KG1 (cell line): ENCODE data around the gene RUVBL2.

Experiments used
- DNase-seq: peaks from one replicate; lab custom pipeline; 2025; lab: John Stamatoyannopoulos, UW

RUVBL2 gene

GRCh38 chr19:48993175-48994034 is at the start of gene RUVBL2, which contains the start of gene GYS1:
TSS of gene RUVBL2 (plus strand) at chr19:48993887. CDS start at chr19:48993912, 25 bp downstream.
TSS of gene GYS1 (minus strand) at chr19:48993309. CDS start at chr19:48993112, 197 bp downstream.
- DNase-seq = peak; percentile 100

GRCh38 chr19:48945415-48945814 is 48.3 kb upstream of the RUVBL2 start:
- DNase-seq = no peak

- DNase-seq = no peak
Measured at GRCh38 chr19:48945817-48946216, 47.9 kb upstream of the RUVBL2 start.

- no peak for DNase-seq
Measured at GRCh38 chr19:48946463-48947257, 47.0 kb upstream of the RUVBL2 start.

- DNase-seq = no peak
Measured at GRCh38 chr19:48947258-48947542, 46.5 kb upstream of the RUVBL2 start.

- DNase-seq = no peak
Measured at GRCh38 chr19:48950159-48950558, 43.5 kb upstream of the RUVBL2 start.

GRCh38 chr19:48950830-48951519 is 42.7 kb upstream of the RUVBL2 start:
- DNase-seq = no peak

- no peak for DNase-seq
Measured at GRCh38 chr19:48953141-48953540, 40.5 kb upstream of the RUVBL2 start.

GRCh38 chr19:48953990-48954594 is 39.6 kb upstream of the RUVBL2 start:
- DNase-seq = no peak

GRCh38 chr19:48954595-48955307 is 38.9 kb upstream of the RUVBL2 start, which contains the start of gene BAX:
TSS of gene BAX (plus strand) at chr19:48954875. CDS start at chr19:48954929, 54 bp downstream.
- peak; percentile 68 for DNase-seq

GRCh38 chr19:48955308-48955958 is 38.3 kb upstream of the RUVBL2 start:
- DNase-seq = no peak

GRCh38 chr19:48958006-48958405 is 35.7 kb upstream of the RUVBL2 start:
- DNase-seq = no peak

- DNase-seq = no peak
Measured at GRCh38 chr19:48959341-48960239, 34.1 kb upstream of the RUVBL2 start.

- no peak for DNase-seq
Measured at GRCh38 chr19:48961051-48961649, 32.5 kb upstream of the RUVBL2 start.

- DNase-seq = no peak
Measured at GRCh38 chr19:48961673-48962028, 32.0 kb upstream of the RUVBL2 start.

GRCh38 chr19:48962029-48962848 is 31.4 kb upstream of the RUVBL2 start:
- DNase-seq = peak; percentile 60

GRCh38 chr19:48962849-48963165 is 30.9 kb upstream of the RUVBL2 start:
- DNase-seq = no peak

GRCh38 chr19:48963371-48964204 is 30.1 kb upstream of the RUVBL2 start:
- no peak for DNase-seq
